GM21367 (cell line): ENCODE measurements around the gene SART1.

Experiments used
- ATAC-seq: cut with Tn5 transposase; IDR thresholded peaks from one replicate; pipeline ENCODE4 v1.9.1; 2021; ENCODE audit not compliant: unreplicated experiment

Gene SART1

GRCh38 chr11:65965986-65966762 is 4.6 kb downstream of the SART1 start:
- ATAC-seq, result no peak

GRCh38 chr11:65967329-65967934 is 5.9 kb downstream of the SART1 start:
- ATAC-seq, result no peak

GRCh38 chr11:65968600-65969482 is 7.3 kb downstream of the SART1 start:
- no peak for ATAC-seq

- no peak for ATAC-seq
Observed at GRCh38 chr11:65972116-65972515, 10.6 kb downstream of the SART1 start.

- ATAC-seq, result no peak
Observed at GRCh38 chr11:65973439-65974110, 12.0 kb downstream of the SART1 start.

- ATAC-seq, result no peak
Observed at GRCh38 chr11:65975771-65976170, 14.2 kb downstream of the SART1 start.

- no peak for ATAC-seq
Observed at GRCh38 chr11:65976216-65977176, 15.0 kb downstream of the SART1 start.

- no peak for ATAC-seq
Observed at GRCh38 chr11:65977621-65978390, 16.3 kb downstream of the SART1 start.

GRCh38 chr11:65978391-65979238 is 17.1 kb downstream of the SART1 start:
- ATAC-seq, result no peak

- ATAC-seq, result no peak
Observed at GRCh38 chr11:65979261-65979759, 17.8 kb downstream of the SART1 start.

GRCh38 chr11:65981101-65981740 is 19.7 kb downstream of the SART1 start:
- no peak for ATAC-seq

GRCh38 chr11:65981972-65982823 is 20.7 kb downstream of the SART1 start:
- ATAC-seq, result no peak

GRCh38 chr11:65982824-65983588 is 21.5 kb downstream of the SART1 start:
- no peak for ATAC-seq

- no peak for ATAC-seq
Observed at GRCh38 chr11:65983589-65983987, 22.1 kb downstream of the SART1 start.

- no peak for ATAC-seq
Observed at GRCh38 chr11:65987336-65987735, 25.8 kb downstream of the SART1 start.
